Liver (tissue), 9 donors: ENCODE measurements around the gene NUDT14. TPM values are rescaled to one million over a fixed set of nuclear protein-coding genes. Genes with fewer than 3 reads are reported as not detected.

Experiments
- DNase-seq: peaks from one replicate; pipeline ENCODE4 v3.0.0-alpha.2; 2017; ENCODE audit warnings: low spot score
- H3K27ac ChIP-seq, 2 donors: one replicate each; pipeline ENCODE4 v1.7.0; 2013; ENCODE audit warnings: inconsistent platforms in 2 of 2, low read length in 2 of 2, control low read depth in 1 of 2, low read depth in 1 of 2, mild to moderate bottlenecking in 1 of 2
- H3K27me3 ChIP-seq, 4 donors: one replicate each; pipeline versions ENCODE4 v1.6.1 to v1.7.0; 2013; ENCODE audit warnings: low read length in 3 of 4, inconsistent platforms in 1 of 4, mild to moderate bottlenecking in 1 of 4, moderate library complexity in 1 of 4; ENCODE audit not compliant: control insufficient read depth in 4 of 4, insufficient read depth in 4 of 4
- H3K36me3 ChIP-seq, 4 donors: one replicate each; pipeline versions ENCODE4 v1.6.1 to v1.7.0; 2013; ENCODE audit warnings: low read length in 3 of 4, mild to moderate bottlenecking in 3 of 4, low read depth in 1 of 4, moderate library complexity in 1 of 4; ENCODE audit not compliant: control insufficient read depth in 4 of 4, insufficient read depth in 3 of 4
- H3K4me1 ChIP-seq, 4 donors: one replicate each; pipeline versions ENCODE4 v1.6.1 to v1.7.0; 2013; ENCODE audit warnings: low read length in 3 of 4, mild to moderate bottlenecking in 3 of 4, moderate library complexity in 1 of 4; ENCODE audit not compliant: control insufficient read depth in 4 of 4, insufficient read depth in 4 of 4
- H3K4me3 ChIP-seq, 3 donors: one replicate each; pipeline versions ENCODE4 v1.6.1 to v1.7.0; 2013; ENCODE audit warnings: low read length in 3 of 3, control low read depth in 1 of 3, low read depth in 1 of 3, mild to moderate bottlenecking in 1 of 3
- H3K9ac ChIP-seq, 2 donors: one replicate each; pipeline ENCODE4 v1.7.0; 2013; ENCODE audit warnings: low read length in 2 of 2, mild to moderate bottlenecking in 2 of 2, moderate library complexity in 2 of 2, control low read depth in 1 of 2, low read depth in 1 of 2
- H3K9me3 ChIP-seq, 4 donors: one replicate each; pipeline versions ENCODE4 v1.6.1 to v1.7.0; 2013; ENCODE audit warnings: low read length in 3 of 4; ENCODE audit not compliant: control insufficient read depth in 4 of 4
- EGR1 ChIP-seq, 2 donors: IDR thresholded peaks; 2 replicates each; pipeline ENCODE4 v1.6.1; 2016 to 2018; ENCODE audit warnings: antibody characterized with exemption in 2 of 2, low read depth in 2 of 2
- FOXA1 ChIP-seq: IDR thresholded peaks from 2 replicates; pipeline ENCODE4 v1.6.1; 2016; ENCODE audit warnings: antibody characterized with exemption
- FOXA2 ChIP-seq: IDR thresholded peaks from 2 replicates; pipeline ENCODE4 v1.6.1; 2016; ENCODE audit warnings: antibody characterized with exemption
- GABPA ChIP-seq, 2 donors: IDR thresholded peaks in 1 of 2; conservative IDR thresholded peaks in 1 of 2; 2 replicates each; pipeline ENCODE4 v1.6.1; 2016; ENCODE audit warnings: antibody characterized with exemption in 2 of 2, mild to moderate bottlenecking in 1 of 2, moderate library complexity in 1 of 2
- HNF4A ChIP-seq, 2 donors: conservative IDR thresholded peaks; 2 replicates each; pipeline ENCODE4 v1.6.1; 2016; ENCODE audit warnings: antibody characterized with exemption in 2 of 2, mild to moderate bottlenecking in 2 of 2
- HNF4G ChIP-seq: IDR thresholded peaks from 2 replicates; pipeline ENCODE4 v1.6.1; 2016; ENCODE audit warnings: antibody characterized with exemption
- JUND ChIP-seq, 2 donors: IDR thresholded peaks; 2 replicates each; pipeline ENCODE4 v1.6.1; 2016; ENCODE audit warnings: antibody characterized with exemption in 2 of 2
- NR2F2 ChIP-seq: IDR thresholded peaks from 2 replicates; pipeline ENCODE4 v1.6.1; 2016; ENCODE audit warnings: antibody characterized with exemption
- RAD21 ChIP-seq, 2 donors: IDR thresholded peaks; 2 replicates each; pipeline ENCODE4 v1.6.1; 2016; ENCODE audit warnings: antibody characterized with exemption in 2 of 2, mild to moderate bottlenecking in 2 of 2
- RXRA ChIP-seq, 2 donors: IDR thresholded peaks; 2 replicates each; pipeline ENCODE4 v1.6.1; 2017 to 2018; ENCODE audit warnings: antibody characterized with exemption in 2 of 2, mild to moderate bottlenecking in 1 of 2
- SP1 ChIP-seq: IDR thresholded peaks from 2 replicates; pipeline ENCODE4 v1.6.1; 2018; ENCODE audit warnings: antibody characterized with exemption, mild to moderate bottlenecking
- TAF1 ChIP-seq: conservative IDR thresholded peaks from 2 replicates; pipeline ENCODE4 v1.6.1; 2016; ENCODE audit warnings: antibody characterized with exemption, mild to moderate bottlenecking
- YY1 ChIP-seq: IDR thresholded peaks from 2 replicates; pipeline ENCODE4 v1.6.1; 2016; ENCODE audit warnings: antibody characterized with exemption, mild to moderate bottlenecking
- WGBS: extraction: QIAGEN DNeasy Blood & Tissue Kit; methylation state at CpG from one replicate; pipeline ENCODE4 v1.1.7; 2013; 5-methylcytosine and 5-hydroxymethylcytosine counted together
- polyA plus RNA-seq, 2 donors: library from polyadenylated mRNA; stranded (reverse) in 1 of 2; unstranded in 1 of 2; fragments of 200-250 nt in 1 of 2; fragments of >200 nt in 1 of 2; fragmentation: Nextera tagmentation in 1 of 2; extraction: Ambion mirVana in 1 of 2; gene quantifications; one replicate each; pipeline versions ENCODE4 v1.2.1 to v1.2.3, GENCODE V29; 2013 to 2015
- total RNA-seq, 2 donors: library from RNA; depleted of rRNA; stranded (reverse); fragments of >200 nt; gene quantifications; one replicate each; pipeline ENCODE4 v1.2.3, GENCODE V29; 2014
- TF ChIP-seq, protein P1 (sequence below): fragments of 150-350 bp; IDR thresholded peaks from 2 replicates; pipeline ENCODE4 v1.5.1; 2017; ENCODE audit warnings: improper control_type of control experiment, low read depth, low read length; ENCODE audit not compliant: missing input control
- TF ChIP-seq, protein P2 (sequence below): IDR thresholded peaks from 2 replicates; pipeline ENCODE4 v1.6.1; 2016; ENCODE audit warnings: antibody characterized with exemption
- TF ChIP-seq, protein P3 (sequence below): IDR thresholded peaks from 2 replicates; pipeline ENCODE4 v1.6.1; 2016; ENCODE audit warnings: antibody characterized with exemption
- TF ChIP-seq, protein P4 (sequence below): IDR thresholded peaks from 2 replicates; pipeline ENCODE4 v1.6.1; 2016; ENCODE audit warnings: antibody characterized with exemption, mild to moderate bottlenecking
- TF ChIP-seq, protein P5 (sequence below): IDR thresholded peaks from 2 replicates; pipeline ENCODE4 v1.6.1; 2016; ENCODE audit warnings: antibody characterized with exemption
- donor health status: healthy.
- donor health status: healthy.
- donor health status: healthy.
- donor health status: healthy.
- donor health status: healthy.

The NUDT14 gene
- total and polyA plus RNA-seq, 4 donors, result 3.8 to 24.2 (median 8.0) TPM

DNA sequence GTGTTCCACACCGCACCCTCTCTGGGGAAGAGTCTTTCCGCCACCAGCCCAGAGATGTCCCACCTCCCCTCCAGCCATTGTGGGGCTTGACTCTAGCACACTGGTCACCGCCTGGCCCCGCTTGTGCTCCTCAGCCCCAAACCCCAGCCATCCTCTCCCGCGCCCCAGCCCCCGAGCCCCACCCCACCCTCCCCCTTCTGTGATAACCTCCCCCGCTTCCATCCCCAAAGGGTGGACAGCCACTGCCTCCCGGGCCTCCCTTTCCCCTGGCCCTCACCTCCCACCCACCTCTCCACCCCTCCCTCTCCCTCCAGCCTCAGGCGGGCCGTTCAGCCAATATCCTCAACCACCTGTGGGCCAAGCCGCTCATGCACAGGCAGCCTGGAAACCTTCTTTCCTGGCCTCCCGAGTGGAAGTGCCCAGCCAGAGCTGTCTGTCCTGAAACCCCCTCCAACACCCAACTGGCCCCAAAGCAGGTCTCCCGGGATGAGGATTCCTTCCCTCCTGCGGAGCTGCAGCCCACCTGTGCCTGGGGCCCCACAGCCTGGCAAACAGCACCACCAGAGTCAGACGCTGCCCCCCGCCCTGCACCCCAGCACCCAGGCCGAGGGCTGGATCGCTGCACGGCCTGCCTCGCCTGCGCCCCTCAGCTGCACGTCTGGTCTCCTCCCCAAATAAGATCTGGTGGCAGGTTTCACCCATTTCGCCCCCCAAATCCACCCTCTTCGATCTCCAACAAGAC, 27.1 kb upstream of the NUDT14 start:
- Histone ChIP-seq H3K9ac (no peak overlapping the region), H3K9me3 (no peaks in the 10 kb centered on the region), H3K36me3 (peaks cover 0 to 13% (median 2%) of the 10 kb centered on the region in 4 donors), H3K27me3 (no peaks in the 10 kb centered on the region), H3K4me1 (peaks cover 11 to 29% (median 22%) of the 10 kb centered on the region in 4 donors), H3K4me3 (no peak overlapping the region), H3K27ac (no peak overlapping the region)
- TF ChIP-seq TAF1, result no peak
- WGBS, result 95% methylated on average over 25 of the region's 25 CpGs
- no peak for DNase-seq

DNA sequence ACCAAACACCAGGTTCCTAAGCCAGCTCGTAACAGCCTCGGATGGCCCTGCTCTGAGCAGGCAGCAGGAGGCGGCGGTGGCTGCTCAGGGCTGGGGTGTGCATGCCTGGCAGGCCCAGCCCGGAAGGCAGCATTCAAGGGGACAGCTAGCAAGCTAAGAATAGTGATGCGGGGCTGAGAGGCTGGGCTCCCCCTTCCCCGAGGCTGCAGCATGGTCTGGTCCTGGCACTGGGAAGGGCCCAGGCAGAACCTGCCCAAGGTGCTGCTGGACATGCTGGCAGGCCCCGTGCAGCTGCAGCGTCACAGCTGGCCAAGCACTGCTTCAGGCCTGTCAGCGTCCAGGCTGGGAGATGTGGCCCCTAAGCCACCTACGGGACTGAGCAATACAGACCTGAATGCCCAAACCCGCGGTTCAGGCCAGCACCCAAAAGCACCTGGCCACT, 26.4 kb upstream of the NUDT14 start:
- Histone ChIP-seq H3K27ac (no peak overlapping the region), H3K4me3 (no peak overlapping the region), H3K36me3 (peaks cover 0 to 13% (median 2%) of the 10 kb centered on the region in 4 donors), H3K4me1 (peaks cover 12 to 29% (median 23%) of the 10 kb centered on the region in 4 donors), H3K27me3 (no peaks in the 10 kb centered on the region), H3K9ac (no peak overlapping the region), H3K9me3 (no peaks in the 10 kb centered on the region)
- no peak for TF ChIP-seq TAF1
- no peak for TF ChIP-seq YY1
- no peak for TF ChIP-seq RAD21 (IDR thresholded peaks at IDR 0.05)
- TF ChIP-seq, protein P1, sequence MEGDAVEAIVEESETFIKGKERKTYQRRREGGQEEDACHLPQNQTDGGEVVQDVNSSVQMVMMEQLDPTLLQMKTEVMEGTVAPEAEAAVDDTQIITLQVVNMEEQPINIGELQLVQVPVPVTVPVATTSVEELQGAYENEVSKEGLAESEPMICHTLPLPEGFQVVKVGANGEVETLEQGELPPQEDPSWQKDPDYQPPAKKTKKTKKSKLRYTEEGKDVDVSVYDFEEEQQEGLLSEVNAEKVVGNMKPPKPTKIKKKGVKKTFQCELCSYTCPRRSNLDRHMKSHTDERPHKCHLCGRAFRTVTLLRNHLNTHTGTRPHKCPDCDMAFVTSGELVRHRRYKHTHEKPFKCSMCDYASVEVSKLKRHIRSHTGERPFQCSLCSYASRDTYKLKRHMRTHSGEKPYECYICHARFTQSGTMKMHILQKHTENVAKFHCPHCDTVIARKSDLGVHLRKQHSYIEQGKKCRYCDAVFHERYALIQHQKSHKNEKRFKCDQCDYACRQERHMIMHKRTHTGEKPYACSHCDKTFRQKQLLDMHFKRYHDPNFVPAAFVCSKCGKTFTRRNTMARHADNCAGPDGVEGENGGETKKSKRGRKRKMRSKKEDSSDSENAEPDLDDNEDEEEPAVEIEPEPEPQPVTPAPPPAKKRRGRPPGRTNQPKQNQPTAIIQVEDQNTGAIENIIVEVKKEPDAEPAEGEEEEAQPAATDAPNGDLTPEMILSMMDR, result no peak
- no peak for TF ChIP-seq RXRA (IDR thresholded peaks at IDR 0.05)
- TF ChIP-seq, protein P2, sequence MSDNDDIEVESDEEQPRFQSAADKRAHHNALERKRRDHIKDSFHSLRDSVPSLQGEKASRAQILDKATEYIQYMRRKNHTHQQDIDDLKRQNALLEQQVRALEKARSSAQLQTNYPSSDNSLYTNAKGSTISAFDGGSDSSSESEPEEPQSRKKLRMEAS, result no peak
- TF ChIP-seq HNF4G, result no peak
- TF ChIP-seq NR2F2, result no peak
- TF ChIP-seq, protein P3, sequence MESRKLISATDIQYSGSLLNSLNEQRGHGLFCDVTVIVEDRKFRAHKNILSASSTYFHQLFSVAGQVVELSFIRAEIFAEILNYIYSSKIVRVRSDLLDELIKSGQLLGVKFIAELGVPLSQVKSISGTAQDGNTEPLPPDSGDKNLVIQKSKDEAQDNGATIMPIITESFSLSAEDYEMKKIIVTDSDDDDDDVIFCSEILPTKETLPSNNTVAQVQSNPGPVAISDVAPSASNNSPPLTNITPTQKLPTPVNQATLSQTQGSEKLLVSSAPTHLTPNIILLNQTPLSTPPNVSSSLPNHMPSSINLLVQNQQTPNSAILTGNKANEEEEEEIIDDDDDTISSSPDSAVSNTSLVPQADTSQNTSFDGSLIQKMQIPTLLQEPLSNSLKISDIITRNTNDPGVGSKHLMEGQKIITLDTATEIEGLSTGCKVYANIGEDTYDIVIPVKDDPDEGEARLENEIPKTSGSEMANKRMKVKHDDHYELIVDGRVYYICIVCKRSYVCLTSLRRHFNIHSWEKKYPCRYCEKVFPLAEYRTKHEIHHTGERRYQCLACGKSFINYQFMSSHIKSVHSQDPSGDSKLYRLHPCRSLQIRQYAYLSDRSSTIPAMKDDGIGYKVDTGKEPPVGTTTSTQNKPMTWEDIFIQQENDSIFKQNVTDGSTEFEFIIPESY, result no peak
- no peak for TF ChIP-seq JUND (IDR thresholded peaks at IDR 0.05)
- no peak for TF ChIP-seq EGR1 (IDR thresholded peaks at IDR 0.05; ENCODE audit: low read depth in 2 of 2)
- TF ChIP-seq GABPA (IDR thresholded peaks at IDR 0.05 in 1 of 2, conservative IDR thresholded peaks at IDR 0.05 in 1 of 2), result no peak
- TF ChIP-seq FOXA2, result no peak
- TF ChIP-seq FOXA1, result no peak
- no peak for TF ChIP-seq SP1
- TF ChIP-seq, protein P4, sequence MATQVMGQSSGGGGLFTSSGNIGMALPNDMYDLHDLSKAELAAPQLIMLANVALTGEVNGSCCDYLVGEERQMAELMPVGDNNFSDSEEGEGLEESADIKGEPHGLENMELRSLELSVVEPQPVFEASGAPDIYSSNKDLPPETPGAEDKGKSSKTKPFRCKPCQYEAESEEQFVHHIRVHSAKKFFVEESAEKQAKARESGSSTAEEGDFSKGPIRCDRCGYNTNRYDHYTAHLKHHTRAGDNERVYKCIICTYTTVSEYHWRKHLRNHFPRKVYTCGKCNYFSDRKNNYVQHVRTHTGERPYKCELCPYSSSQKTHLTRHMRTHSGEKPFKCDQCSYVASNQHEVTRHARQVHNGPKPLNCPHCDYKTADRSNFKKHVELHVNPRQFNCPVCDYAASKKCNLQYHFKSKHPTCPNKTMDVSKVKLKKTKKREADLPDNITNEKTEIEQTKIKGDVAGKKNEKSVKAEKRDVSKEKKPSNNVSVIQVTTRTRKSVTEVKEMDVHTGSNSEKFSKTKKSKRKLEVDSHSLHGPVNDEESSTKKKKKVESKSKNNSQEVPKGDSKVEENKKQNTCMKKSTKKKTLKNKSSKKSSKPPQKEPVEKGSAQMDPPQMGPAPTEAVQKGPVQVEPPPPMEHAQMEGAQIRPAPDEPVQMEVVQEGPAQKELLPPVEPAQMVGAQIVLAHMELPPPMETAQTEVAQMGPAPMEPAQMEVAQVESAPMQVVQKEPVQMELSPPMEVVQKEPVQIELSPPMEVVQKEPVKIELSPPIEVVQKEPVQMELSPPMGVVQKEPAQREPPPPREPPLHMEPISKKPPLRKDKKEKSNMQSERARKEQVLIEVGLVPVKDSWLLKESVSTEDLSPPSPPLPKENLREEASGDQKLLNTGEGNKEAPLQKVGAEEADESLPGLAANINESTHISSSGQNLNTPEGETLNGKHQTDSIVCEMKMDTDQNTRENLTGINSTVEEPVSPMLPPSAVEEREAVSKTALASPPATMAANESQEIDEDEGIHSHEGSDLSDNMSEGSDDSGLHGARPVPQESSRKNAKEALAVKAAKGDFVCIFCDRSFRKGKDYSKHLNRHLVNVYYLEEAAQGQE, result no peak
- no peak for TF ChIP-seq HNF4A (conservative IDR thresholded peaks at IDR 0.05)
- TF ChIP-seq, protein P5, sequence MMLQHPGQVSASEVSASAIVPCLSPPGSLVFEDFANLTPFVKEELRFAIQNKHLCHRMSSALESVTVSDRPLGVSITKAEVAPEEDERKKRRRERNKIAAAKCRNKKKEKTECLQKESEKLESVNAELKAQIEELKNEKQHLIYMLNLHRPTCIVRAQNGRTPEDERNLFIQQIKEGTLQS, result no peak
- 89% methylated on average over 13 of the region's 13 CpGs for WGBS
- no peak for DNase-seq
